ENCODE measurements around the gene TSPAN18. TPM values are rescaled to one million over a fixed set of nuclear protein-coding genes. Genes with fewer than 3 reads are reported as not detected.

TSPAN18 gene
- total and polyA plus RNA-seq, 10 of the 15 experiments (the other 5 are each of a cell fraction or from before 2014, with no cell fraction given) = 0.02 to 0.77 (median 0.13) TPM; not detected in 1

DNA sequence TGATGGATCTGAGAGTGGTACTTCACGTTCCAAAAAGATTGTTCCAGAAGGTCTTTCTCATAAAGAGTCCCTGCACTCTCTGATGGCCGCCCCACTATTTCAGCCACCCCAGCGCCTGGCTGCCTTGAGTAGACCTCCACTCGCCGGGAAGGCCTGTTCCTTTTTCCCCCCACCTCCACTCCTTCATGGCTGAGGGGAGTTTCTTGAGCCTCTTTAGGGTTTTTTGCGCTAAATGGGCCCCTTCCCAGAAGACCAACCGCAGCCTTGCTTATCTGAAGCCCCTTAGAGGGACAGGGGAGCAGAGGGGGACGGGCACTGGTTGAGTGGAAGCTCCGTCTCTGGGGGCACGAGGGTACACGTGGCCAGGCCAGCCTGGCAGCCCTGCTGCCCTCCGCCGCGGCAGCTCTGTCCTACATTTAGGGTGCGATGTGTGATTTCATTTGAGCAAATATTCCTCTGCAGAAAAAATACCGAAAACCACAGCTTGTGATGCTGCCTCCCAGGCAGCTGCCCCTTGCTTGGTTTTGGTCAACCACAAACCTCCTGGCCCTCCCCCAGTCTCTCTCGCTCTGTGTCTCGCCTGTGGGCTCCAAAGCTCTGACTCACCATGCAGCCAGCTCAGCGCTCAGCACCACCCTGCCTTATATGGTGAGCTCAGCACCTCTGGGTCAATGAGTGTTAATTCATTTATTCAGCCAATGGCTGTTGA is 135.2 kb downstream of the TSPAN18 start:
- FAIRE-seq (peak; percentile 98), ATAC-seq (peak; percentile 99), DNase-seq (ENCODE audit: low read depth, low spot score) (peak; percentile 86)
- POLR2A ChIA-PET = interaction anchor here (0.5 to 0.9 kb wide), 3 partner anchors 11 to 310 kb away, joined by 3 to 5 read pairs (median 4); no protein-coding TSS in a partner anchor
- RAD21 ChIA-PET (ENCODE audit: unreplicated experiment) = interaction anchor here (0.7 to 1.5 kb wide), 9 partner anchors 9 to 305 kb away, joined by 3 to 9 read pairs (median 4); partner anchors contain the start of gene CD82
- Histone ChIP-seq H3K79me2 (ENCODE audit: control insufficient read depth, insufficient read depth, low read length) (no peaks in the 10 kb centered on the region), H3K27me3 (replicated peaks in 1 of 2; ENCODE audit: control insufficient read depth in 2 of 2, insufficient read depth in 2 of 2, low read length in 1 of 2) (no peaks in the 10 kb centered on the region; a peak in 2 of 4 replicates), H3K4me2 (ENCODE audit: control insufficient read depth, insufficient read depth) (peak overlapping the region; percentile 89), H4K20me1 (ENCODE audit: control insufficient read depth, insufficient read depth) (no peaks in the 10 kb centered on the region), H3K9ac (ENCODE audit: control insufficient read depth, insufficient read depth, low read length) (peak overlapping the region; percentile 52; the same call in 1 of the 2 replicates), H3K27ac (ENCODE audit: control insufficient read depth, insufficient read depth) (peak overlapping the region; percentile 53), H3K36me3 (ENCODE audit: control insufficient read depth in 2 of 2, insufficient read depth in 2 of 2, low read length in 1 of 2) (no peaks in the 10 kb centered on the region), H3K4me3 (peak overlapping the region; percentile 31; the same call in 1 of the 2 replicates), H2AFZ (ENCODE audit: control insufficient read depth, low read depth, low read length) (no peak overlapping the region; the same call in 1 of the 2 replicates), H3K4me1 (ENCODE audit: control insufficient read depth, insufficient read depth, low read length) (peaks cover 15% of the 10 kb centered on the region), H3K9me3 (replicated peaks; ENCODE audit: control insufficient read depth, insufficient read depth, low read length) (no peaks in the 10 kb centered on the region; the same call in 2 of the 3 replicates)
- WGBS (ENCODE audit: insufficient coverage, insufficient replicate concordance, low lambda C conversion rate, missing lambda C conversion rate) = 1% methylated on average over 19 of the region's 19 CpGs
- CTCF ChIA-PET = interaction anchor here (0.5 to 1.2 kb wide), 8 partner anchors 9 to 305 kb away, joined by 3 to 8 read pairs (median 3); no protein-coding TSS in a partner anchor
- intact Hi-C loops (cut with micrococcal nuclease; ENCODE audit: unreplicated experiment) = loop anchor here (1.0 to 5.0 kb wide), 2 partner anchors 9 to 295 kb away; partner anchors contain the start of gene CD82
- in situ Hi-C loops (cut with MboI) = no loop called here
- SMC1A ChIA-PET (ENCODE audit: uncharacterized antibody, unreplicated experiment) = interaction anchor here (1.0 to 2.3 kb wide), 9 partner anchors 9 to 303 kb away, joined by 3 to 19 read pairs (median 4); no protein-coding TSS in a partner anchor
- BruUV-seq (replicated peaks) = no TSS peak
- no peak for TF ChIP-seq ZZZ3 (IDR thresholded peaks at IDR 0.05; ENCODE audit: control insufficient read depth, insufficient read length, low read depth)
- peak; percentile 93 to 98 for TF ChIP-seq SRF (IDR thresholded peaks at IDR 0.05; ENCODE audit: low read depth in 2 of 2, low read length in 2 of 2)
- no peak for TF ChIP-seq GABPA (IDR thresholded peaks at IDR 0.05; ENCODE audit: low read depth)
- TF ChIP-seq JUNB (IDR thresholded peaks at IDR 0.05) = peak; percentile 65
- peak; percentile 45; the same call in 1 of the 2 replicates for TF ChIP-seq BACH1 (IDR thresholded peaks at IDR 0.05; ENCODE audit: borderline replicate concordance)
- peak; percentile 70; the same call in 1 of the 2 replicates for TF ChIP-seq CHD2 (IDR thresholded peaks at IDR 0.05; ENCODE audit: borderline replicate concordance, low read depth, low read length)
- TF ChIP-seq PAX5 (IDR thresholded peaks at IDR 0.05; ENCODE audit: borderline replicate concordance, low read depth, low read length) = peak; percentile 95
- TF ChIP-seq BCL11A (IDR thresholded peaks at IDR 0.05; ENCODE audit: low read depth, low read length) = peak; percentile 92
- TF ChIP-seq, protein P1, sequence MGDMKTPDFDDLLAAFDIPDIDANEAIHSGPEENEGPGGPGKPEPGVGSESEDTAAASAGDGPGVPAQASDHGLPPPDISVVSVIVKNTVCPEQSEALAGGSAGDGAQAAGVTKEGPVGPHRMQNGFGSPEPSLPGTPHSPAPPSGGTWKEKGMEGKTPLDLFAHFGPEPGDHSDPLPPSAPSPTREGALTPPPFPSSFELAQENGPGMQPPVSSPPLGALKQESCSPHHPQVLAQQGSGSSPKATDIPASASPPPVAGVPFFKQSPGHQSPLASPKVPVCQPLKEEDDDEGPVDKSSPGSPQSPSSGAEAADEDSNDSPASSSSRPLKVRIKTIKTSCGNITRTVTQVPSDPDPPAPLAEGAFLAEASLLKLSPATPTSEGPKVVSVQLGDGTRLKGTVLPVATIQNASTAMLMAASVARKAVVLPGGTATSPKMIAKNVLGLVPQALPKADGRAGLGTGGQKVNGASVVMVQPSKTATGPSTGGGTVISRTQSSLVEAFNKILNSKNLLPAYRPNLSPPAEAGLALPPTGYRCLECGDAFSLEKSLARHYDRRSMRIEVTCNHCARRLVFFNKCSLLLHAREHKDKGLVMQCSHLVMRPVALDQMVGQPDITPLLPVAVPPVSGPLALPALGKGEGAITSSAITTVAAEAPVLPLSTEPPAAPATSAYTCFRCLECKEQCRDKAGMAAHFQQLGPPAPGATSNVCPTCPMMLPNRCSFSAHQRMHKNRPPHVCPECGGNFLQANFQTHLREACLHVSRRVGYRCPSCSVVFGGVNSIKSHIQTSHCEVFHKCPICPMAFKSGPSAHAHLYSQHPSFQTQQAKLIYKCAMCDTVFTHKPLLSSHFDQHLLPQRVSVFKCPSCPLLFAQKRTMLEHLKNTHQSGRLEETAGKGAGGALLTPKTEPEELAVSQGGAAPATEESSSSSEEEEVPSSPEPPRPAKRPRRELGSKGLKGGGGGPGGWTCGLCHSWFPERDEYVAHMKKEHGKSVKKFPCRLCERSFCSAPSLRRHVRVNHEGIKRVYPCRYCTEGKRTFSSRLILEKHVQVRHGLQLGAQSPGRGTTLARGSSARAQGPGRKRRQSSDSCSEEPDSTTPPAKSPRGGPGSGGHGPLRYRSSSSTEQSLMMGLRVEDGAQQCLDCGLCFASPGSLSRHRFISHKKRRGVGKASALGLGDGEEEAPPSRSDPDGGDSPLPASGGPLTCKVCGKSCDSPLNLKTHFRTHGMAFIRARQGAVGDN (IDR thresholded peaks at IDR 0.05) = no peak
- TF ChIP-seq CBX3 (IDR thresholded peaks at IDR 0.05; ENCODE audit: borderline replicate concordance, low read depth) = no peak
- TF ChIP-seq FOS (IDR thresholded peaks at IDR 0.05; ENCODE audit: borderline replicate concordance, extremely low read depth, insufficient read length) = no peak
- TF ChIP-seq, protein P2, sequence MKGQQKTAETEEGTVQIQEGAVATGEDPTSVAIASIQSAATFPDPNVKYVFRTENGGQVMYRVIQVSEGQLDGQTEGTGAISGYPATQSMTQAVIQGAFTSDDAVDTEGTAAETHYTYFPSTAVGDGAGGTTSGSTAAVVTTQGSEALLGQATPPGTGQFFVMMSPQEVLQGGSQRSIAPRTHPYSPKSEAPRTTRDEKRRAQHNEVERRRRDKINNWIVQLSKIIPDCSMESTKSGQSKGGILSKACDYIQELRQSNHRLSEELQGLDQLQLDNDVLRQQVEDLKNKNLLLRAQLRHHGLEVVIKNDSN (IDR thresholded peaks at IDR 0.05; ENCODE audit: borderline replicate concordance, extremely low read length, insufficient read depth, low read depth, low read length) = no peak
- TF ChIP-seq PML (IDR thresholded peaks at IDR 0.05; ENCODE audit: low read length) = 0 out of 2 replicates have a peak, but pooled peaks have one; percentile 51
- TF ChIP-seq ZNF24 (IDR thresholded peaks at IDR 0.05) = peak; percentile 86
- TF ChIP-seq MEF2A (IDR thresholded peaks at IDR 0.05; ENCODE audit: insufficient read depth, low read depth, low read length) = peak; percentile 67; the same call in 1 of the 2 replicates
- TF ChIP-seq CBFB (IDR thresholded peaks at IDR 0.05; ENCODE audit: low read depth) = peak; percentile 99
- TF ChIP-seq MTA2 (IDR thresholded peaks at IDR 0.05; ENCODE audit: low read depth) = peak; percentile 86
- TF ChIP-seq DPF2 (IDR thresholded peaks at IDR 0.05) = peak; percentile 90
- peak; percentile 82; the same call in 1 of the 2 replicates for TF ChIP-seq HDGF (IDR thresholded peaks at IDR 0.05)
- TF ChIP-seq FOXM1 (IDR thresholded peaks at IDR 0.05; ENCODE audit: low read depth, low read length) = peak; percentile 83
